ENCODE measurements around the gene COL4A6.

DNA sequence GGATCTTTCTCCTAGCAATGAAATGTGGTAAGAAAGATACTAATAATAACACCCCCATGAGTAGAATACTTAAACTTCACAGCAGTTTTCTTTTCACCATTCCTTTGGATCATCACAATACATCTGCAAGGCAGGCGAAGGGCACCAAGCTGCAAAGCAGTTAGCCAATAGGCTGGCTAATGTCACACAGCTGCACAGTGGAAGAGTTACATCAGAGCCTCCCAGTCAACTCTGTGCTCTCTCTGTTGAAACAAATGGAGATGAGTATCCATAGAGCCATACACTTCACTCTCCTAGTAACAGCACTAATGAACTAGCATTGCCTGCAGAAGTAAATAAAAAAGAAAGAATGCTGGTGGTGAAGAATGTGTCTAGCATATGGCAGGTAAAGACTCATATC is 207.6 kb downstream of the COL4A6 start:
- TF ChIP-seq, protein P1, sequence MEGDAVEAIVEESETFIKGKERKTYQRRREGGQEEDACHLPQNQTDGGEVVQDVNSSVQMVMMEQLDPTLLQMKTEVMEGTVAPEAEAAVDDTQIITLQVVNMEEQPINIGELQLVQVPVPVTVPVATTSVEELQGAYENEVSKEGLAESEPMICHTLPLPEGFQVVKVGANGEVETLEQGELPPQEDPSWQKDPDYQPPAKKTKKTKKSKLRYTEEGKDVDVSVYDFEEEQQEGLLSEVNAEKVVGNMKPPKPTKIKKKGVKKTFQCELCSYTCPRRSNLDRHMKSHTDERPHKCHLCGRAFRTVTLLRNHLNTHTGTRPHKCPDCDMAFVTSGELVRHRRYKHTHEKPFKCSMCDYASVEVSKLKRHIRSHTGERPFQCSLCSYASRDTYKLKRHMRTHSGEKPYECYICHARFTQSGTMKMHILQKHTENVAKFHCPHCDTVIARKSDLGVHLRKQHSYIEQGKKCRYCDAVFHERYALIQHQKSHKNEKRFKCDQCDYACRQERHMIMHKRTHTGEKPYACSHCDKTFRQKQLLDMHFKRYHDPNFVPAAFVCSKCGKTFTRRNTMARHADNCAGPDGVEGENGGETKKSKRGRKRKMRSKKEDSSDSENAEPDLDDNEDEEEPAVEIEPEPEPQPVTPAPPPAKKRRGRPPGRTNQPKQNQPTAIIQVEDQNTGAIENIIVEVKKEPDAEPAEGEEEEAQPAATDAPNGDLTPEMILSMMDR (IDR thresholded peaks at IDR 0.05), result no peak
- no peak for TF ChIP-seq POLR2A (IDR thresholded peaks at IDR 0.05)
- TF ChIP-seq POLR2AphosphoS5 (IDR thresholded peaks at IDR 0.05; ENCODE audit: insufficient read depth in 1 of 2, low read depth in 1 of 2), result no peak

Data from vagina (tissue), 2 donors.